T follicular helper cell (primary cell): ENCODE results near the gene IL37.

Experiments used
- DNase-seq: peaks from one replicate; pipeline ENCODE4 v3.0.0-alpha.2; 2020; ENCODE audit warnings: low read depth
- total RNA-seq, 2 experiments: gene quantifications; one replicate each; lab custom pipeline; 2026; lab: John Stamatoyannopoulos, UW

IL37 gene, protein sequence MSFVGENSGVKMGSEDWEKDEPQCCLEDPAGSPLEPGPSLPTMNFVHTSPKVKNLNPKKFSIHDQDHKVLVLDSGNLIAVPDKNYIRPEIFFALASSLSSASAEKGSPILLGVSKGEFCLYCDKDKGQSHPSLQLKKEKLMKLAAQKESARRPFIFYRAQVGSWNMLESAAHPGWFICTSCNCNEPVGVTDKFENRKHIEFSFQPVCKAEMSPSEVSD
- 0 reads per million in 2 experiments for total RNA-seq

DNA sequence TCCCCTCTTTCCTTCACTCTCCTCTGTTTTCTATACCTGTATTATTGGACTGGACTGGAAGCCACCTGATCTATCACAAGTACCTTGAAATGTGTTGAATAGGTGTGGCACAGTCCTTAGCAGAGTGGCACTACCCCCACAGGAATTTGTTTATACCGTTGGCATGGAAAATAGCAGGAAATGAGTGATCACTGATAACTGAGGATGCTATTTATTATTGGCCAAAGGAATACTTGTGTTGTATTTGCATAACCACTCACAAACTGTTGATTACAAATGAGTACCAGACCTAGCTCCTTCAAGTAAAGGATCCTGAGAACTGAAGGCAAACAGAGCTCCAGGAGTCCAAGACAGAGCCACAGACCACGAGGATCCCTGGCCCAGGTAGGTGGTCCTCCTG lies at the start of gene IL37:
IL37 (plus strand) TSS at position 301 of the 400 bp plus-strand sequence. CDS start 1,848 bp downstream, outside the sequence.
- DNase-seq, result no peak

DNA sequence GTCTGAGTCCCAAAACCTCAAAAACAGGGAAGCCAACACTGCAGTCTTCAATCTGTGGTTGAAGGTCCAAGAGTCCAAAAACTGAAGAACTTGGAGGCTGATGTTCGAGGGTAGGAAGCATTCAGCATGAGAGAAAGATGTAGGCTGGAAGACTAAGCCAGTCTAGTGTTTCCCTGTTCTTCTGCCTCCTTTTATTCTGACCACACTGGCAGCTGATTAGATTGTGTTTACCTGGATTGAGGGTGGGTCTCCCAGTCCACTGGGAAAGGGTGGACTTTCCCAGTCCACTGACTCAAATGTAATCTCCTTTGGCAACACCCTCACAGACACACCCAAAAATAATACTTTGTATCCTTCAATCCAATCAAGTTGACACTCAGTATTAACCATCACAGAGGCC lies 46.9 kb upstream of the IL37 start:
- no peak for DNase-seq

DNA sequence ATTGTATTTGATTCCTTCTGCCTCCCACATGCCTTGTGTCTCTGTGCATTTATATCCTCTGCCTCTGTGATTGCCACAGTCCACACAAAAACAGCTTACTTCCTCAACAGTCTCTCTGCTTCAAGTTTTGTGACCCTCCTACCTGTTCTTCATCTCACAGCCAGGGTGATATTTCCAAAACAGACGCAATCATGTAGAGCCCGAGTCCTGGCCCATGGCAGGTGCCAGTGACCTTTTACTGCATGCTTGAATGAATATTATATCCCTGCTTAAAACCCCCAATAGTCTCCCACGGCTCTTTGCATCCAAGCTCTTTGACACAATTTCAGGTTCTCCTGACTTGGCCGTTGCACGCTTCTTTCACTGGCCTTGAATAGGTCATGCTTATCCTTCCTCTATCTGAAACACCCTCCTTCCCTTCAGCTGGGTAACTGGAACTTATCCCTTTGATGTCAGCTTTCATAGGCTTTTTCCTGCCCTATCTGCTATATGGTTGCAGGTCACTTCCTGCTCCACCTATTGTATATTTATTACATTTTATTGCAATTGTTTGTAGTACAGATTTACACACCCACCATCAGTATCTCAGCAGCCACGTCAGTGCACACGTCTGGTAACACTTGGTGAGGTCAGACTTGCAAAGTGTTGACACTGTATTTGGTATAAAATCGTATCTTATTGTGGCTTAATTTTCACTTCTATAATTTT lies 44.7 kb upstream of the IL37 start:
- DNase-seq, result no peak

DNA sequence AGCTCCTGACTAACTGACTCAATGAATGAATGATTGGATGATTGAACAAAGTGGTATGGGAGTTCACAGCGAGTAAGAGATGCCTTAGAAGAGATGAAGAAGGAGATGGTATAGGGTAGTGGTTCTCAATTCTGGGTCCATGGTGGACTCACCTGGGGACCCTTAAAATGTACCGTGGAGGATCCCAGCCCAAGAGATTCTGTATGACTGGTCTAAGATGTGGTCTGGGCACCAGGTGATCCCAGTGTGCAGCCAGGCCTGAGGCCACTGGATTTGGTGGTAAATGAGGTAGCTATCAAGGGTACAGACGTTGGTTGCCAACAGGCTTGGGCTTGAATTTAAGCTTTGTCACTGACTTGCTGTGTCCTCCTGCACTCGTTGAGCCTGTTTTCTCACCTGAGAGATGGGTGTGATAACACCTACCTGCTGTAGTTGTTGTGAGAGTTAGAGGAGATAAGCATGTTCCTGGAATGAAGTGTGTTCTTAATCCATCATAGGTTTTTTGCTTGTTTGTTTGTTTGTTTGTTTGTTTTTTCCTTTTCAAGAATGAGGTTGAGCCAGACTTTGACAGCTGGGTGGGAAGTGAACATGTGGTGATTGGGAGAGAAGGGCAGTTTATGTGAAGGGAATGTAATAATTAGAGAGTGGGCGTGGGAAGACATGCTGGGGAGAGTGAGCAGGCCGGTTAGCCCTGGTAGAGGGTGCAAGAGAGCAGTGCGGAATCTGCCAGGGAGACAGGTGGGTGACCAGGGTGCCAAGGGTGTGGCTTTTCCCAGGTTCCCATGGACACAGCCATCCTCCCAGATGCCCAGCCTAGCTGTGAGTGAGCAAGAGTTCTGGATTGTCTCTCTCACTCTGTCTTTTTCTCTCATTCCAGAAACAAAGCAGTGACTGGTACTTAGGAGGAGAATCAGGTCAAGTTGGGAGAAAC lies 43.0 kb upstream of the IL37 start:
- no peak for DNase-seq

DNA sequence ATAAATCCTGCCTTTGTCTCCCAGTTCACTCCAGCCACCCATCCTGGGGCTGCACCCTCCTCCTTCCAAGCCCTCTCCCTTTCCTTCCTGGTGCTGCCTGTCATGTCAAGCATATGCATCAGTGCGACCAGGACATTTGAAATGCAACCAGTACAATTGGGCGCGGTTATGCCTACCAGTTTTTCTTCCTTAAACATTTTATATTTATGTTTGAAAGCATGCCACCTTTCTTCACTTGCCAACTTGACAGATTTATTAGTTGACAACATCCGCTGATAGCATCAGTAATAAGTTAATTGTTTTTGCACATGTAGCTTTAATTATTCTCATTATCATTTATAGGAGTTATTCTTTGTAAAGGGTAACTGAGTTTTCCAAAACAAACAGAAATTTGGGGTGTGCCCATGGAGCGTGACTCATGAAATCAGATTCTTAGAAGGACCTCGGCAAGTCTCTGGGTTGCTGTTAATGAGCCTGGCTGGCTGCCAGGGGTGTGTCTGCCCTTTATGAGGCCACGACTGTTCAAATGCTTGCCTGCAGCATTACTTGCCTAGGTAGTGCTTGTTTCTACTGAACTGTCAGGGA lies 41.6 kb upstream of the IL37 start:
- DNase-seq, result no peak

DNA sequence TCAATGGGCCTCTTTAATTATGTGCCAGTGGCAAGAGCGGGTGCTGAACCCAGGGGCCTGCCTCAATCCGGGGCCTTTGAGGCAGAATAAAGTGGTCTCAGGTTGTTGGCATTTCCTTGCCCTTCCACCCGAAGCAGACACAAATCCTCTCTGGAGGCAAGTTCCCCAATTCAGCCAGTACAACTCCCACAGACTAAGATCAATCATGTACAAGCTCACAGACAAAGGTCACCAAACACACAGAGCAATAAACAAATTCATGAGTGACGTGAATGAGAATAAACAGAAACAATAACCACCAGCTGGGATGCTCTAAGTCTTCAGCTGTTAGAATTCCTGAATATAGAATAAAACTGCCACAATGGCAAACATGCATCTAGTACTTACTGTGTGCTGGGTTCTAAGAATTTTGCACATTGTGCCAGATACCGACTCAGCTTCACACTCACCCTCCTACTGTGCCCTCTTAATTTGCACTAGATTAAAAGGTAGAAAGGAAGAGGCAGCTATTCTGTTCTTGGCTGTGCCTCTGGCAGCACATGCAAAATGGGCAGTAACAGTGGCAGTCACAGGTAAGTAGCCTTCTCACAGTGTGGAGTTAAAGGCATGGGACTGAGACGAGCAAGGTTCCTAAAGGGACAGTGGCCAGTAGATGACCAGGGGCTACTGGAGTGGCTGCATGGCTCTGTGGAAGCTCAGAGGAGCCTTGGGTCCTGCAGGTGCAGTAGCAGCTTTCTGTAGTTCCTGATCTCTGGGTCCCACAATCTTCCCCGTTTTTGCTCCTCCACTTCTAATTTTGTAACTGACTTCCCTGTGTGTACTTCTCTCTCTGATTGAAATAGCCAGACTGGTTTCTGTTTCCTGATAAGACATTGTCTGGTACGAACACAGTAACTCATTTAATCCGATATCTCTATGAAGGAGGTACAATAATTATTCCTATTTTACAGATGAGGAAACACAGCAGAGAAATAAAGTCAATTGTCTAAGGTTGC lies 39.8 kb upstream of the IL37 start:
- DNase-seq, result no peak

DNA sequence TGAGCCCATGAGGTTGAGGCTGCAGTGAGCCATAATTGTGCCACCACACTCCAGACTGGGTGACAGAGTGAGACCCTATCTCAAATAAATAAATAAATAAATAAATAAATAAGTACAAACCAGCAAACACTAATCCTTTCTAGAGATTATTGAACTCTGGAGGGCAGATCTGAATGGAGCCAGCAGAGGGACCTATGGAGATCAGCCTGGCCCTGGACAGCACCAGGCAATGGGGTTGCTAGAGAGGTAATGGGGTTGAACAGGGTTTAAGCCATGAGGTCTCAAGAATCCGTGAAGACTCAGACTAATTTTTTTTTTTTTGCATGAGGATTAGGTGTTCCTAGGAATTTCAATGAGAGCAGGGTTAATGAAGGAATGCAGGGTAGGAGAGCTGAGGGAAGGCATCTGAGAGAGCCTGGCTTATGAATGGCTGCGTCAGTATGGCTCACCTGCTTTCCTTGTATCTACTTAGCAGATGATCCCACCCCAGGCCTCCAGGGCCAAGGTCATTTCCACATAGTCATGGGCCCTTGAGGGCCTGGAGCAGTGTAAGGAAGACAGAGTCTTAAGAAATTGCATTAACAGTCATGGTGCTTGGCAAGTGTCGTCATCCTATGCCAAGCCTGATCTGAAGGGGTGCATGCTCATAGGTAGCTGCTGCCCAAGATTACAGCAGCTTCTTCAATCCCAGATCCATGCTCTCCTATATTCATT lies 34.6 kb upstream of the IL37 start:
- no peak for DNase-seq

DNA sequence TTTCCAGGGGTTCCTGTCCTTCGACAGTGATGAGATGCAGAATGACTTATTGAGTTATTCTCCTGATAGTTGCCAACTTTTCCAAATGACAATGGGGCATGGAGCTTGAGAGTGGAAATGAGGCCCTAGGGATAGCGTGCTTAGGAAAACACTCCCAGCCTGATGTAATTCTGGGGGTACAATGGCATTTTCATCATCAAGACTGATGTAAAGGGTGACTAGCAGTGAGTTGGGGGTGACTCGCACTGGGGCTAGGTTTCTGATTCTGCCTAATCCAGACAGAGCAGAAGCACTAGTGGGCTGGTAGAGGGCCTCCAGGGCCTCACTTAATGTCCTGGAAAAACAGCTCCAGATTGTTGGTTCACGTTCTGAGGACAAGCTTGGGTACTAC lies 34.0 kb upstream of the IL37 start:
- DNase-seq, result no peak

DNA sequence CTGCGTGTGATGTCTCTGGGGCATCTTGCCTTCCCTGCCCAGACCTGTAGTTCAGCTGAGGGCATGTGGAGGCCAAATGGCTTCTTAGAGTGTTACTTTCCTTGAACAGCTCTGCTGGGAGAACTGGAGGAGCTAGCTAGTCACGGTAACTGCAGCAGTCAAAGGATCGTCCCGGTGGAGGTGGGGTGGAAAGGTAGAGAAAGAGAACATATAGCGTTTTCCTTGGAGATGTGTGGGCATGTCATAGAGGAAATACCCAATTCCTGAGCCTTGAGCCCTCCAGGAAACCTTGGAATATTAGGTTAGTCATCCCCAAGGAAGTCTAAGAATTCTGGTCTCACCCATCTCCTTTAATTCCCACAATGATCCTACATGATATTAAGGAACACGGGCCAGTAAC lies 33.5 kb upstream of the IL37 start:
- DNase-seq, result no peak

DNA sequence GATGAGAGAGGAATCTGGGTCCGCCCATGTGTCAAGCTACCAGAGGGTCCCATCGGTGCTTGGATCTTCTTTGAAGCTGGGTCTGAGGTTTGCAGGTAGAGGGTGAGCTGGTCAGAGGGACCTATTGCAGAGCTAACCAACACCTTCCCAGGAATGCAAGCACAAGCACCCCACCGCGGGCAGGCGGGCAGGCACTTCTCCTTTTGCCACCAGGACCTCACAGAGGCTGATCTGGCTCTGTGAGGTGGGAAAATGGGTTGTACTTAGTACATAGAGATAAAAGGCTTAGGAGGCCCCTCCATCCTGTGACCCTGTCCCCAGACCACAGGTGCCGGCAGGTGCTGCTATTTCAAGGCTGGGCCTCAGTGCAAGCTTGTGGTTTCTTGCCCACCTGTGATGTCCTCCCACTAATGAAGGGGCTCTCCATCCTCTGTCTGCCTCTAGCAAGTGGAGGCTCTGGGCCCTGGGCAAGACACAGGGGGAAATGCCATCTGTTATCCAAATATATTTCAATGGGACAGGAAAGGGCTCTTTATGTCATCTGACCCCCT lies 31.4 kb upstream of the IL37 start:
- DNase-seq, result no peak

DNA sequence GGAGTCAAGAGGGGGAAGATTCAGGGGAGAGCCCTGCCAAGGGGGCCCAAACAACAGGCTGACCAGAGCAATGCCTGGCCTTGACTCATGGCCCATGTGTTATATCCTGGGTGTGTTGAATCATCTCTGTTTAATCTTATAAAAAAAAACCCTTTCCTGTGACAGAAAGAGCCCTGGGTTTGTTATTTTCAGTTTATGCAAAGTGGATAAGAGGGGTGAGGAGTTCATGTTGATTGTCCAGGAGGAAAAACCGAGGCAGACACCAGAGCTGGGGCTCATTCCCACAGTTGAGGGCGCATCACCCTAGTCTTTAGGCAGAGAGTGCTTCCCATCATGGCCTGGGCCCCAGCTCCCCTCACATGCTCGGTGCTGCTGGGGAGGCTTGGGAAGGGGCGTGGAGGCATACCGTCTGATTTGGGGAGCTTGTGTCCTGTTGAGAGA lies 30.9 kb upstream of the IL37 start:
- no peak for DNase-seq

DNA sequence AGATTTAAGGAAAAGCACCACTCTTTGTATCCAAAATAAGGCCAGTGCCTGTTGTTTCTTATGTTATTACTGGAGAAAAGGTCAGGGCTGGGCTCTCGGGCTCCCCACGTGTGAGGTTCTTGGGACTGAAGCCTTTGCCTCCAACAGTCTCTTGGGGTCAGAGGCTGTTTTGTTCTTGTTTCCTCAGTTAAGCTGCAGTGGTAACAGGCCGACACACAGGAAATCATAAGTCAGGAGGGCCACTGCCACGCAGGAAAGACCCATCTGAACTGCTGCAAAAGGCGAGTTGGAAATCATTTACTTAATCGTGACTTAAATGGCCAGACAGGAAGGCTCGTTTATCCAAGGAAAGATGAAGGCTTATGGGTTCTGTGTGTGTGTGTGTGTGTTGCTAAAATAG lies 30.3 kb upstream of the IL37 start:
- DNase-seq, result no peak

DNA sequence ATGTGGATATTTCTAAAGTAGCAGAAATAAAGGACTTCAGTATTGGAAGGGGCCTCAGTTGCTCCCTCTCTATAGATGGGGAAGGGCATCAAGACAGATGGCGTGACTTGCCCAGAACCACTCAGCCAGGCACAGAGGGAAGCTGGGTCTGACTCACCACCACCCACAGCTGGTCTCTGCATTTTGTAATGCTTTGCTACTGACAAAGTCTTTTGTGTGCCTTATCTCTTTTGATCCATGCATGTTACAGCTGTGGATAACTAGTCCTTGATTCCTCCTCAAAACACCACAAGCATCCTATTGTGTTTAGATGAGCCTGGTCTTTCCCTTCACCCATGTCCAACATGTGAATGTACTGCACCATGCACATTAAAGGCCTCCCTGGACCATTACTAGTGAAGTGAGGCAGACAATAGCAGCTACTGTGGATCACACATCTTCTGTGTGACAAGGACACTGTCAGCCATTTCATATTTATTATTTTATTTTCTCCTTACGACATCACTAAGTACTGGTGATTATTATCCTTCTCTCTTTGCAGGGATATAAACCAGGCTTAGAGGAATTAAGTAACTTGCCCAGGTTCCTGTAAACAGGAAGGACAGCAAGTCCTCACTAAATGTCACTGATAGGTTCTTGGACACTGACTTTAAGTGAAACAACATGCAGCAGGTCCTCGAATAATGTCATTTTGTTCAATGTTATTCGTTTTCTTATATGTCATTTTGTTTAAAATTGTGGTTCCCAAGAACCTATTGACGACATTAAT lies 29.6 kb upstream of the IL37 start:
- DNase-seq, result no peak

DNA sequence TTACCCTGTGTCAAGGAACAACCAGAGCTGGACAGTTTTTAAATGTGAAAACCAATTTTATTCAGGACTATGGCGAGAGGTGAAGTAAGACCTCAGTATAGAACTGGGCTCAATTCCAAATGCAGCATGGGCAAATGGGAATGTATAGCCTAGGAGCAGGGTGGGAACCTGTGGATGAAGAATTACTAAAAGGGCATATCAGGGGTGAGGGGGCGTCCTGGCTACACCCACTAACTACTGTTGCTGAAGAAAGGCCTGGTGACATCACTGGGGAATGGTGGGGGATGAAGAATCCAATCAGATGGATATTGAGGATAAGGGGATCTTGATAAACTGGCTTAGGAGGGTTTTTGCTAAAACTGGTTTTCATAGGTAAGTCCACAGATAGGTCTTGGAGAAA lies 27.3 kb upstream of the IL37 start:
- DNase-seq, result no peak

DNA sequence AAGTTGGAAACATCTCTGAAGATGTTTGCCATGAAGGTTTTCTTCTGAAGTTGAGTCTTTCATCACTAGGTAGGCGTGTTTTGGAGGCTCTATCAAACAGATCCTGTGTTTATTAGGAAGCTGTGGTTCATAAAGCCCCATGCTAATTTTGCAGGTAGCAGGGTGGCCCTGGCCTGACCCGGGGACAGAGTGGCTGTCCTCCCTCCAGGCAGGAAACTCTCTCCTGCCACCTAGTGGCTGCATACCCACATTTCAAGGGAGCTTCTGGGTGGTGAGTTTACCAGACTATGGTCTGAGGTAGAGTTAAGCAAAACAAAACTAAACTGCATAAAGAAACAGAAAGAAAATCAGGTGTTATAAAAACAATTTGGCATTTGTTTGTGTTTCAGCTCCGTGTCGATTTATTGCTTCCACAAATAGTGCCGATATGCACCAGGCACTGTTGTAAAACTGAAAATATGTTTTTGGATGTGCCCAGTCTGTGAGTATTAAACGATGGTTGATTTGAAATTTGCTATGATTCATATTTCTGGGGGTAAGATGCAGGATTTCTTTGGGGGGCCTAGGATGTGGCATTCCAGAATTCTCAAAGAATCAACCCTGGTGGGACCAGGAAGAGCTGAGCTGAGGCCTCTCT lies 26.0 kb upstream of the IL37 start:
- DNase-seq, result peak; percentile 39

DNA sequence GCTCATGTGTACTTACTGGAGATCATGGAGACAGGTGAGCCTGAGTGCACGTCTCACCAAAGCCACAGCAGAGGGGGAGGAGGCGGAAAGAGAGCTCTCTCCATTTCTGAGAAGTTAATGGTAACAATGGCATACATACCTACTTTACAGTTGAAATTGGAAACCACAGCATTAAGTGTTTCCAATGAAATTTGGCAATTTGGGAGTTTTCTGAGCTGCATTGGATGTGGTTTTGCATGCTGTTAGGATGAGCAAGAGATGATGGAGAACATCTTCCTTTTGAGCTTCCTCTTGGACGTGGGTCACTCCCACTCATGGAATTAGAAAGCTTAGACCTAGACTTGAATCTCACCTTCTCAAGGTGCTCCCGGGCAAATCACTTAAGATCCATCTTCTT lies 25.5 kb upstream of the IL37 start:
- no peak for DNase-seq

DNA sequence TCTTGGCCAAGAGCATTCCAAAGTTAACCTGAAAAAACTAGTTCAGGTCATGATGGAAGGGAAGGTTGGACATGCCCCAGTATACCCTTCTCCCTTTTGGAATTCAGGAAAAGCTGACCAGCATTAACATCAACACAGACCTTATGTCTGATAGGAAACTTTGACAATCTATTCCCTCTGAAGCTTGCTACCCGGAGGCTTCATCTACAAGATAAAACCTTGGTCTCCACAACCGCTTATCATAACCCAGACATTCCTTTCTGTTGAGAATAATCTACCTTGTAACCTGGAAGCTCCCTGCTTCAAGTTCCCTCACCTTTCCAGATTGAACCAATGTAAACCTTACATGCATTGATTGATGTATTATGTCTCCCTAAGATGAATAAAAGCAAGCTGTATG lies 24.7 kb upstream of the IL37 start:
- DNase-seq, result no peak

DNA sequence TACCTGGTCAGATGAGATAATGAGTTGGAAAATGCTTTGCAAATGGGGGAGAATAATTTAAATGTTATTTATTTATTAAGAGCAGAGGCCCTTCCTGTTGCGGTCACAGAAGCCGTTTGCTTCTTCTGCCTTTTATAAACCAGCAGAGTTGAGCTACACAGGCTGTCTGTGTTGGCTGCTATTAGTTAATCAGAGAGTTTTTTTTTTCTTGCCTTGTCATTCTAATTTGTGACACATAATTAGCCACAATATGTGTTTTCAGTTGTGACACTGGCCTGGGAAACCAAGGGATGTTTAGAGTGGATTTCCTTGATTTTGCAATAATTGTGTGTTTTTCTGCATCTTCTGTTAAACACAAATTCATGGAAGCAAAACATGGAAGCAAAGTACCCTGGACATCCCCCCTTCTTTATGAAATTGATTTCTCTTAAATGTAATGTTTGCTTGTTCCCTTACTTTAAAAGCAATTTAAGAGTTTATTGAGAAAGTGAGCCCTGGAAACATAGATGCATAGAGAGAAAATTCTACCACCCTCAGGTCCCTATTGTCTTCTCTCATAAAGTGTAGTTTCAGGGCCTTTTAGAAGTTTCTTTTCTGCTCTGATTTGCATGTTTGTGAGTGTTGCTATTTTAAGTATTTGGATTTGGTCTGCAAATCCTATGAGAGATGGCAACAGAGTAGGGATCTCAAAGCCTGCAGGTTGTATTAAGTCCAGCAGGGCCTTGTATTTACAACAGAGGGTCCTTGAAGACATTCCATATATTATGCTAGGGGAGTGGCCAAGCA lies 22.8 kb upstream of the IL37 start:
- no peak for DNase-seq
